ENCODE data around the gene ADRB2.

DNA sequence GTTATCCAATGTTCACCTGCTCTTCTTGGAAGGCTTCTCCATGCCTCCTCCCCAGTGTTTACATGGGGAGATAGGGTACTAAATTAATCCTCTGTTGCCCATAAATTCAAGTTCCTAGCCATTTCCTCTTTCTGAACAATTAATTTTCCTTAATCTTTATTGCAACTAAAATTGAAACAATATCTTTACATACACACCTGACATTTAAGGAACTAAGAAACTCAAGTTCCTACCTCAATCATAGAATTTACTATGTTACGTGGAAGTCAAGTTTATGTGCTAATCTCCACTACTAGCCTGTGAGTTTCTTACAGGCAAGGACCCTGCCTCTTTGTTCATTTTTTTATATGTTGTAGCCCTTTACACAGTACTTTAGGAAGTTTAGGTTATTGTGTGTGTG lies 10.1 kb upstream of the ADRB2 start:
- TF ChIP-seq, protein P1, sequence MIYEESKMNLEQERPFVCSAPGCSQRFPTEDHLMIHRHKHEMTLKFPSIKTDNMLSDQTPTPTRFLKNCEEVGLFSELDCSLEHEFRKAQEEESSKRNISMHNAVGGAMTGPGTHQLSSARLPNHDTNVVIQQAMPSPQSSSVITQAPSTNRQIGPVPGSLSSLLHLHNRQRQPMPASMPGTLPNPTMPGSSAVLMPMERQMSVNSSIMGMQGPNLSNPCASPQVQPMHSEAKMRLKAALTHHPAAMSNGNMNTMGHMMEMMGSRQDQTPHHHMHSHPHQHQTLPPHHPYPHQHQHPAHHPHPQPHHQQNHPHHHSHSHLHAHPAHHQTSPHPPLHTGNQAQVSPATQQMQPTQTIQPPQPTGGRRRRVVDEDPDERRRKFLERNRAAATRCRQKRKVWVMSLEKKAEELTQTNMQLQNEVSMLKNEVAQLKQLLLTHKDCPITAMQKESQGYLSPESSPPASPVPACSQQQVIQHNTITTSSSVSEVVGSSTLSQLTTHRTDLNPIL (CRISPR knock-in tag; IDR thresholded peaks at IDR 0.05; ENCODE audit: low read depth): no peak
- TF ChIP-seq ARNTL (CRISPR knock-in tag; IDR thresholded peaks at IDR 0.05; ENCODE audit: borderline replicate concordance, low read depth) (no peak), ZFP3 (CRISPR knock-in tag; IDR thresholded peaks at IDR 0.05) (no peak)
